Stimulated activated CD8-positive, alpha-beta memory T cell treated with anti-CD3 and anti-CD28 coated beads, Interleukin-7, amount 100 ng/mL, for 24 hours (primary cell): Measurements from ENCODE around the gene SPTLC3.

Experiments
- DNase-seq: peaks from one replicate; pipeline ENCODE4 v3.0.0-alpha.2; 2020; ENCODE audit warnings: low read depth

SPTLC3 gene

DNA sequence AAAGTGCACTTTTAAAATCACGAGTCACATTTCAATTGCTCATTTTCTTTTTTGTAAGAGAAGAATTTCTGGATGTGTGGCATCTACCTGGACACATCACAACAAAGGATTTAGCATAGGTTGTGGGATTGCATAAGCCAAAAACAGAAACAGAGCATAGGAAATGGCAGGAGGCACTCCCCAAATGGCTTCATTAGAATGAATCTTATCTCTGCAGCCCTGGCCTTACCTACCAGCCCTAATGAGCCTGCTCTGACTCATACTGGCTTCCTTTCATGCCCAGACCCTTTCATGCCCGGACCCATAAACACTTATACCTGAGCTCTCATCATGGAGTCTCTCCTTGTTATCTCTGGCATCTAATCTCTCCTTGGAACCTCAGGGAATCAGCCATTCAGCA lies 23.9 kb upstream of the SPTLC3 start:
- no peak for DNase-seq

DNA sequence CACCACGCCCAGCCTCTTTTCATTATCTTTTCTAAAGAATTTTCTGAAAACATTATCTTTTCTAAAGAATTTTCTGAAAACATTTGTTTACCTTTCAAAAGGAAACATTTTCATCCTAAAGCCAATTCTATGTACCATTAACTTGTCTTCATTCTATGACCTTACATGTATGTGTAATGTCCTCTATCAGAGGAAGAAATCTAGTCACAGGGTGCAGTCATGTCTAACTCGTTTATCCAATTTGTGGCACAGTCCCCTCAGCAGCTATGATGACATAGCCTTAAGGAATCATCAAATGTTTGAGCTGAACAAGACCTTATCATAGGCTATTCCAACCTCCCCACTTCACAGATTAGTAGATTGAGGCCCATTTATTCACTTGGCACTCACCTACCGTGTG lies 21.5 kb upstream of the SPTLC3 start:
- DNase-seq, result no peak

- DNase-seq, result no peak
Observed at GRCh38 chr20:12989586-12990115, 19.1 kb upstream of the SPTLC3 start.

DNA sequence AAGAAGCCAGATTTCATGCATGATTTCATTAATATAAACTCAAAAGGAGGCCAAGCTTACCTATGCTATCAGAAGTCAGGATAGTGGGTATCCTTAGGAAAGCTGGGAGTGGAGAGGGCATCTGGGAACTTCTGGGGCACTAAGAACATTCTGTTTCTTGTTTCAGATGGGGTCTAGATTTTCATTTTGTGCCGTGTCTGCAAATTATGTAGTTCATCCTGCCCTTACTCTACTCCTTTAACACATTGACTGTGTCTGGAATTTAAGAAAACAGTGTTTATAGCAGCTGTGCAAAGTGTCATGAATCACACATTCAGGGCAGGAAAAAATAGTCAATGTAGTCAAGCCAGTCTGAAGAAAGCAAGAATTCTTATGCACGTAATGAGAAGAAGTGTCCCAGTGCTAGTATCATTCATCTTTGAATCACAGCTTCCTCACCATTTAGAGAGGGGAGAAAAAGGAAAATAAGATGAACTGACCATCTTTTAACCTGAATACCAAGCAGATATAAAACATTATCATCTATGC lies 11.6 kb upstream of the SPTLC3 start:
- DNase-seq, result no peak

DNA sequence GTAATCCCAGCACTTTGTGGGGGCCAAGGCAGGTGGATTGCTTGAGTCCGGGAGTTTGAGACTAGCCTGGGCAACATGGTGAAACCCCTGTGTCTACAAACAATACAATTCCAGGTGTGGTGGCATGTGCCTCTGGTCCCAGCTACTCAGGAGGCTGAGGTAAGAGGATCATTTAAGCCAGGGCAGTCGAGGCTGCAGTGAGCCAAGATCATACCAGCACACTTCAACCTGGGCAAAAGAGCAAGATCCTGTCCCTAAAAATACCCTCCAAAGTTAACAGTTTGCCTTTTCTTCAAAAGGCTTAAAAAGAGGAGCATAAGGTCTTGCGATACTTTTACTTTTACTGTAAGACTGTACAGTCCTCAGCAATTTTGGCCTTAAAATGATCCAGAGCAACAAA lies 10.7 kb upstream of the SPTLC3 start:
- no peak for DNase-seq

- DNase-seq, result no peak
Observed at GRCh38 chr20:12999201-12999600, 9.6 kb upstream of the SPTLC3 start.

DNA sequence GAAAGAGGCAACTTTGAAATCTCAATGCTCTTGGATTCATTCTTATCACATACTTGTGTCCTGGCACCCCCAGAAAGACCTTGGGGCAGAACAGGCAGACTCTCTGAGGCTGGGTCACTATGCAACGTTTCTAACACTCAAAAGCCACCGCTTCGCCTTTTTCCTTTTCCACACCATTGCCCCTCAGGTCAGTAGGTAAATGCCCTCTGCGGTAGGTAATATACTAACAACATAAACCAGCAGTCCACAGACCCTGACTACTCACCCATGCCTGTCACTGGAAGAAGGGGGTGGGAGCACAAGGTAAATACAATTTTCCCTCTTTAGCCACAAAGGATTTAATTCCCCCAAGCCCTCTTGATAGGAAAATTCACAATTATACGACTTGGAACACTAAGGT lies 6.5 kb upstream of the SPTLC3 start:
- DNase-seq, result no peak

GRCh38 chr20:13006825-13007224 lies 1.9 kb upstream of the SPTLC3 start:
- no peak for DNase-seq

DNA sequence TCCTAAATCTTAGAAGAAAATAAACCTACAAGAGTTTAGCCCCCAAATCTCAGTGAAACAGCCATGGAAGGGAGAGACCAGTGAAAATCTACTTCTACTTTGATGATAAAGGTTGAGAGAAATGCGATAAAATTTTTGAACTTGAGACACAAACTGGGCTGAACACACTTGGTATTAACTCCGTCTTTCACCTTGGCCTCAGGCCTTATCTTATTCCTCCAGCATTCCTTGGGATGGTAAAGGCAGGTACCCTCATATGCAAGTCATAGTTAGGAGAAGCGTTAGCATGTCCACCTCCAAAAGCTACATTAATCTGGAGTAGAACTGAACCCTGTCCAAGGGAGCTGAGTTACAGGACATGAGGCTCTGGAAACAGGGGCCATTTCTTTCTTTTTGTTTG lies 1.2 kb upstream of the SPTLC3 start:
- DNase-seq, result no peak

- no peak for DNase-seq
Observed at GRCh38 chr20:13009682-13010406, 1.1 kb downstream of the SPTLC3 start.

DNA sequence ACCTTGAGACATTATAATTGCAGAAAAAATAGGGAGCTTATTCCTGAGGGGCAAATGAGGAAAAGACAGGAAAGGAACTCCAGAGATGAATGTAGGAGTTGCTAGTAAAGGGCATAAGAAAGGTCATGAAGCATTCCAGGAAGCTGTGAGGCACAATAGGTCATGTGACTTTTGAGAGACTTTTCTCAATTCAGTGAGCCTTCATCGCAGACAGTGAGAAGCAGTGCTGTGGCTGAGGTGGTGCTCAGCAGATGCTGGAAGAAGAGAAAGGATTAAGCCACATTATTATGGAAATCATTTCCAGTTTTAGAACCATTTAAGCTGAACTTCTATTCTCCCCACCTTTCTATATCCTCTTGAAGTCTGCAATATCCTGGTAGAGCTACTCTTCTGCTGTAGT lies 4.1 kb downstream of the SPTLC3 start:
- no peak for DNase-seq

GRCh38 chr20:13013411-13013810 lies 4.6 kb downstream of the SPTLC3 start:
- DNase-seq, result no peak

- no peak for DNase-seq
Observed at GRCh38 chr20:13017235-13017634, 8.5 kb downstream of the SPTLC3 start.

GRCh38 chr20:13017883-13018535 lies 9.2 kb downstream of the SPTLC3 start:
- DNase-seq, result no peak

DNA sequence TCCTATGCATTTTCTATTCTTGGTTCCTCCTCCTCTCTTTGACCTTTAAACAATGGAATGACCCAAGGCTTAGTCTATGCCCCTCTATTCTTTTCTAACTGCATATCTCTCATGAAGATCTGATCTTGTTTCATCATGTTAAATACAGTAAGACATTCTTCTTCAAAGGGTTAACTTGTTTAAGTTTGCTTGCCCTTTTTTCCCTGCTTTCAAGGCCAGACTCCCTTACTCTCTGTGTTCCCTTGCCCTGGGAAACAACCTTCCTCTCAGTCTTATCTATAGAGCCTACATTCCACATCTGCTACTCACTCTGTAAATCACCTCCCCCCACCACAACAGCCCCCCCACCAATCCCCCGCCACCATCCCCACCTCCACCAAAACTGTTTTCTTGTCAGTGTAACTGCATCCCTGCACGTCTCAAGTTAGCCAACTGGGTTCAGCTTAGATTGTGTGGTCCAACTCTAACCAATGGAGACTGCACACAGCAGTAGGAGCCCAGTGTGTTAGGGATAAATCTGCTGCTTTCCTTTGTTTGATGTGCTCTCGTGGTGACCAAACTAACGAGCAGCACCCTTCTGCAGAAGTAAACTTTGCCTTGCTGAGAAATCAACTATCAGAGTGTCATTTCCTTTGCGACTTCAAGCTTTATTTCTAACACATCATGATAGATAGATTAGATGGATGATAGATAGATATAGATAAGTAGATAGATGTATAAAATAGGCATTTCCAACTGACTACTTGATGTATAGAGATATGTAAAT lies 12.6 kb downstream of the SPTLC3 start:
- DNase-seq, result no peak

DNA sequence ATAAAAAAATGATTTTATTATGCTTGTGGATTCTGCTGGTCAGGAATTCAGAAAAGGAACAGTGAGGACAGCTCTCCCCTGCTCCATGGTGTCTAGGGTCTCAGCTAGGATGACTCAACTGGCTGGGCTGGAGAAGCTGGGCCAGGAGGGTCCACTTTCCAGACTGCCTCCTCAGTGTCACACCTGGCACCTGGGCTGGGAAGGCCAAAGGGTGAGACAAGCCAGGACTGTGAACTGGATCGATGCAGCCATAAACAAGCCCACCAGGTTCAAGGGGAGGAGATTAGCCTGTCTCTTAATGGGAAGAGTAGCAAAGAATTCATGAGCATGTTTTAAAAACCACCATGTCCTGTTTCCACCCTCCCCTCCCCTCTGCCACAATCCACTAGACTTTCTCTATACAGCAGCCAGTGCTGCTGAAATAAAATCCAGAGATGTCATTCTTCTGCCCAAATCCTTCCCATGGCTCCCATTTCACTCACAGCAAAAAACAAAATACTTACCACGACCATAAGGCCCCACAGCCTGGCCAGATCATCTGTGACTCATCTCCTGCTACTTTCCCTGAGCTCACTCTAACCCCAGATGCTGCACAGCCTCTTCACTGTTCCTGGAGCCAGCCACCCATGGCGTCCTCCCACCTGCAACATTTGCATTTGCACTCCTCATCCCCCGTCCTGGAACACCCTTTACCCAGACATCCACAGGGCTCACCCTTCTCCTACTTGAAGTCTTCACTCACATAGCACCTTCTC lies 13.8 kb downstream of the SPTLC3 start:
- DNase-seq, result no peak

DNA sequence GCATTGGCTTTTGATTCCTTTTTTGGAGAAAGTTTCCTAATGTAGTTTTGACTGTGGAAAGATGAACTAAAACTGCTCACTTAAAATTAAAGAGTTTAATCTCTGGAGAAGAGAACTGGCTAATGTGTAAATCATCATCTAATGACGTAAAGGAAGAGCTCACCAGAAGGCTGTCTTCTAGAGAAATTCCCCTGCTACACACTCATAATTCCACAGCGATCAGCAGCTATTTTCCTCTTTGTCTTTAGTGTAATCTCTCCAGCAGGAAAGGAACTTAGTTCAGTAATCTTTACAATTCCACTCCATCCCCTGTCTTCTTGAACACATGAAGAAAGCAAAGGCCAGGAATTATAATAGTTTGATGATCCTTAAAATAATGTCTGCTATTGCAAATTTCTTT lies 15.8 kb downstream of the SPTLC3 start:
- no peak for DNase-seq

DNA sequence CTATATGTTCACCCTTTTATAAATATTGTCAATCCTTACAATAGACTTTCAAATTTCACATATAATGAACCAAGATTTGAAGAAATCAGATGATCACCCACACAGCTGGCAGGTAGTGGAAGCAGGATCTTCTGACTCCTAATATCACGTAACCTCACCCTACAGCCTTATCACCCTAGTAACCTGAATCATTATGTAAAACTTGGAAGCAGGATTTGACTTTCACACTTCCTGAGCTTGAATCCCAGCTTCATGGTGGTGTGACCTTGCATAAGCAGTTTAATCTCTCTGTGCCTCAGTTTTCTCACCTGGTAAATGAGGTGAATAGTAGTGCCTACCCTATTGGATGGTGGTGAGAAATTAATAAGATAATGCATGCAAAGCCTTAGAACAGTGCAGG lies 16.4 kb downstream of the SPTLC3 start:
- DNase-seq, result no peak

GRCh38 chr20:13028001-13028400 lies 19.2 kb downstream of the SPTLC3 start:
- no peak for DNase-seq

GRCh38 chr20:13028673-13029072 lies 19.9 kb downstream of the SPTLC3 start:
- no peak for DNase-seq

- DNase-seq, result no peak
Observed at GRCh38 chr20:13029687-13030375, 21.1 kb downstream of the SPTLC3 start.
